Central memory CD4-positive, alpha-beta T cell (primary cell): ENCODE measurements around the gene PRM3.

Experiments
- DNase-seq: peaks from one replicate; pipeline ENCODE4 v3.0.0; 2022

PRM3 gene

DNA sequence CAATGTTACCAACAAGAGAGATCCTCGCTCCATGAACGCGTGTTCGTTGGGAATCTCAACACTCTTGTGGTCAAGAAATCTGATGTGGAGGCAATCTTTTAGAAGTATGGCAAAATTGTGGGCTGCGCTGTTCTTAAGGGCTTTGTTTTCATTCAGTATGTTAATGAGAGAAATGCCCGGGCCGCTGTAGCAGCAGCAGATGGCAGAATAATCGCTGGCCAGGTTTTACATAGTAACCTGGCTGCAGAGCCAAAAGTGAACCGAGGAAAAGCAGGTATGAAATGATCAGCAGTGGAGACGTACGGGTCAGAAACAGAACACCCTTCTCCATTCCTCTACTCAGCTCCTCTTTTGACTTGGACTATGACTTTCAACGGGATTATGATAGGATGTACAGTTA is 30.8 kb downstream of the PRM3 start:
- no peak for DNase-seq

DNA sequence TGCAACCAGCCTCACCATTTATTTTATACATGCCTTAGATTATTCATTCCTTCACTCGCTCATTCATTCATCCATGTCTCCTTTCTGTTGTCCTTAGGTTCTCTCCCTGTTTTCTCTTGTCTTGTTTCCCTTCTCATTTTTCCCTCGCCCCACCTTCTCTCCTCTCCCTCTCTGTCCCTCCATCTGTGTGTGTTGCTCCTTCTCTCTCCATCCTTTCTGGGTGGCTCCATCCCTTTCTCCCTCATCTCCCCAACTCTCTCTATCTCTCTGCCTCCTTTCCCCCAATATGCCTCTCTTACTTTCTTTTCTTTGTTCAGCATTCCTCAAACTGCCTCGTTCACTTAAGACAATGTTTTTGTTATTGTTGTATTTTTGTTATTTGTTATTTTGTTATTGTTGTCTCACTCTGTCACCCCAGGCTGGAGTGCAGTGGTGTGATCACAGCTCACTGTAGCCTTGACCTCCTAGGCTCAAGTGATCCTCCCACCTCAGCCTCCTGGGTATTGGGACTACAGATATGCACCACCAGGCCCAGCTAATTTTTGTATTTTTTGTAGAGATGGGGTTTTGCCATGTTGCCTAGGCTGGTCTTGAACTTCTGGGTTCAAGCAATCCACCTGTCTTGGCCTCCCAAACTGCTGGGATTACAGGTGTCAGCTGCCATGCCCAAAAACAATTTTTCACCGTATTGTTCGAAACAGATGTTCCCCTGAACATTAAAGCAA is 31.8 kb downstream of the PRM3 start:
- DNase-seq: no peak

DNA sequence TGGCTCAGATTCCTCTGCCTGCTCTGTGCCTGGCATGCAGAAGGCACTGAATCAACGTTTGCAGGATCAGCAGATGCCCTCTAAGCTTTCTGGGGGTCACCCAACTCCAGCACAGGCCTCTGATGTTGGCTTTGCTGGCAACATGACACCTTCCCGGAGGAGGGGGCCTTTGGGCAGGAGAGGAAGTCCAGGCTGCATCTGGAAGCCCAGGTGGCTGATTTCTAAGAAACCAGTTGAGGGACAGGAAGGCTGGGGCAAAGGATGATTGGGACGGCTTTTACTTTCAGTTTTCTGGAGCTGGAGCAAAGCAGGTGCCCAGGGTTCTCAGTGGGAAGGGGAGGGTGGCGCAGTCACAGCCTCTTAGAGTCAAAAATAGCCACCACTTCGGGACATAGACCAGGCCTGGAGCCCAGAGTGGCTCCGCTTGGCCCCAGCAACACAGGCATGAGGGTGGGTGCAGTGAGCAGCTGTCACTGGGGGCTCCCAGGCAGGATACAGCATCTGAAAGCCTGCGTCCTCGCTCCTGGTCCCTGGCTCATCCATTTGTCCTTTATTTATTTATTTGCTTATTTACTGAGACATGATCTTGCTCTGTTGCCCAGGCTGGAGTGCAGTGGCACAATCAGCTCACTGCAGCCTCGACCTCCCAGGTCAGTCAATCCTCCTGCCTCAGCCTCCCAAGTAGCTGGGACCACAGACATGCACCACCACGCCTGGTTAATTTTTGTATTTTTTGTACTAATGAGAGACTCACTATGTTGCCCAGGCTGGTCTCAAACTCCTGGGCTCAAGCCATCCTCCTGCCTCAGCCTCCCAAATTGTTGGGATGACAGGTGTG is 32.6 kb downstream of the PRM3 start:
- no peak for DNase-seq

DNA sequence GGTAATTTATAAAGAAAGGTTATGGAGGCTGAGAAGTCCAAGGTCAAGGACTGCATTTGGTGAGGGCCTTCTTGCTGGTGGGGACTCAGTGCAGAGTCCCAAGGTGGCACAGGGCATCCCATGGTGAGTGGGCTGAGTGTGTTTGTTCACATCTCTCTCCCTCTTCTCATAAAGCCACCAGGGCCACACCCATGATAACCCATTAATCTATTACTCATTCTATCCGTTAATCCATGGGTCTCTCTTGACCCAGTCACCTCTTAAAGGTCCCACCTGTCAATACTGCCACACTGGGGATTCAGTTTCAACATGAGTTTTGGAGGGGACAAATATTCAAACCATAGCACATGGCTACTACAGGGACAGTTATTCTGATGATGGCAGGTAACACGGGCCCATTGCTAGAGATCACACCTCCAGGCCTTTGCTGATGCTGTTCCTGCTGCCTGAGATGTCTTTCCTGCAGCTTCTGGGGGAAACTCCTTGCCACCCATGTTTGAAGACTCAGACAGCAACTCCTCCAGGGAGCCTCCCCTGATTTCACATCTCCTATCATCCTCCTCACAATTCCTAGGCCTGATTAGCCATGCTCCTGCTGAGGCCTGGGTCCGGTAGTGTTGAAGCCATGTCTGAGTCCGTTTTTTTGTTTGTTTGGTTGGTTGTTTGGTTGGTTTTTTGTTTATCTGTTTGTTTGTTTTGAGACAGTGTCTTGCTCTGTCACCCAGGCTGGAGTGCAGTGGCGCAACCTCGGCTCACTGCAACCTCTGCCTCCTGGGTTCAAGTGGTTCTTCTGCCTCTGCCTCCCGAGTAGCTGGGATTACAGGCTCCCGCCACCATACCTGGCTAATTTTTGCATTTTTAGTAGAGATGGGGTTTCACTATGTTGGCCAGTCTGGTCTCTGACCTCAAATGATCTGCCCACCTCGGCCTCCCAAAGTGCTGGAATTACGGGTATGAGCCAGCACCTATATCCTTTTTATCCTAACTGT is 33.5 kb downstream of the PRM3 start:
- DNase-seq: no peak

DNA sequence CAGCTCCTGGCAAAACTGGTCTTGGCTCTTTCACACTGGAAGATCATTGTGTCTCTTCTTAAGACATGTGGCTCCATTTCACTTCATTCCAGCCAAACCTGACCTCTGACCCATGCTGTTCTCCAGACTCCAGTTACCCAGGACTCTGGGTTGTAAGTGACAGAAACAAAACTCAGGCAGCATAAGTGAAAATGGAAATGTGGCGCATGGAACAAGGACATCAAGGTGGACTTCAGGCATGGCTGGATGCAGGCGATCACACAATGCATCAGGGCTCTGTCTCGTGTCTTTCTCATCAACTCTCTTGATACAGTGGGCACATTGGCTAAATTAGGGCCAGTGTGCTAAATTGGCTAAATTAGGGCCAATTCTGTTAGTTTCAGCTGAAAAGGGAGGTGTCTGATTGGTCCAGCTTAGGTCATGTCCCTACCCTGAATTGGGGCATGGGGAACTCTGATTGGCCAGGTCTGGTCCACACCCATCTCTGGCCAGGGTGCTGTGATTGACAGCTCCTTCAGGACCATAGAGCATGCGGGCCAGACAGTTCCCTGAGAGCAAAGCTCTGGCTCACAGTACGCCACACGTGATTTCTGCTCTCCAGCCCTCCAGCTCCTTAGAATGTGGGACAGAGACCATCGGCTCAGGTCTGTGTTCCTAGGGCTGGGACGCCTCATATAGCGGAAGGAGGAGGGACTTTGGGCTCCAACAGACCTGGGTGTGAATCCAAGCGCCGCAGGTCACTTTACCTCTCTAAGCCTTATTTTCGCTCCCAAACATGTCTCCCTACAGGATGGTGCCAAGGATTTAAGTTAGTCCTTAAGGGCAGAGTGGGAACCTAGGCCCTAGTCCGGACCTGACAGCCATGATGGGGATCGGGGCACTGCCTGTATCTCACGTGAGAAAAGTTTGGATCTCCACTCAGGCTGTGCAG is 34.9 kb downstream of the PRM3 start:
- DNase-seq: no peak

DNA sequence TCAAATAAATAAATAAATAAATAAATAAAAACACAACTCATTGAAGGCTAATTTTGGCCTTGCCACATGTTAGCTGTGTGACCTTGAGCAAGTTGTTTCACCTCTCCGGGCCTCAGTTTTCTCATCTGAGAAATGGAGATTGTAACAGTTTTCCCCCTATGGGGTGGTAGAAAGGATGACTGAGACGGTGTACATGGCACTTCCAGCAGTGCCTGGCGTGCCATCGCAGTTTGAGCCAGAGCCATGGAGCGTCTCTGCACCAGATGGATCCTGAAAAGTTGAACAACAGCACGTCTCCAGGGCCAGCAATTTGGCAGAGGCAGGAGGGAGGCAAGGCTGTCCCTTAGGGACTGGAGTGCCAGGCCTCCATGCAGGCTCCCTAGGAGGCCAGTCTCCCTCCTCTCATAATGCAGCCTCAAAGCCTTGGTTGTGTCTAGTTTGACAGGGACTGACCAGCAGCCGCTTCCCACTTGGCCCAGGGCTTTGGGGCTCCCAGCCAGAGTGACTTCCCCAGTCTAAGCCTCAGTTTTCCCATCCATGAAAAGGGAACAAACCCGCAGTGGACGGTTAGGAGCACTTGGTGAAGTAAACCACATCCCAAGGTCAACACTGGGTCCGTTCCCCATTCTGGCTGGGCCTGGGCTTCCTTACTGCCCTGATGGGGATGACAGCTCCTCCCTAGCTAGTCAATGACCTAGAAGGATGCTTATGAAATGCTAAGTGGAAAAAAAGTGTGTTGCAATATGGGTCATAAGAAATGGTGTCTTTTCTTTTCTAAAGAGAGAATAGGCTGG is 36.8 kb downstream of the PRM3 start:
- no peak for DNase-seq

DNA sequence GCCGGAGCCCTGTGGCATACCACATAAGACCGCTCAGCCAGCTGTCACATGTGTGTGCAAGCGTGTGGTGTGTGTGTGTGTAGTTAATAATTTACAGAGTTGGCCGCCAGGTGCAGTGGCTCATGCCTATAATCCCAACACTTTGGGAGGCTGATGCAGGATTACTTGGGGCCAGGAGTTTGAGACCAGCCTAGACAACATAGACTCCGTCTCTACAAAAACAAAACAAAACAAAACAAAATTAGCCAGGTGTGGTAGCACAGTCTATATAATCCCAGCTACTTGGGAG is 37.8 kb downstream of the PRM3 start:
- no peak for DNase-seq

DNA sequence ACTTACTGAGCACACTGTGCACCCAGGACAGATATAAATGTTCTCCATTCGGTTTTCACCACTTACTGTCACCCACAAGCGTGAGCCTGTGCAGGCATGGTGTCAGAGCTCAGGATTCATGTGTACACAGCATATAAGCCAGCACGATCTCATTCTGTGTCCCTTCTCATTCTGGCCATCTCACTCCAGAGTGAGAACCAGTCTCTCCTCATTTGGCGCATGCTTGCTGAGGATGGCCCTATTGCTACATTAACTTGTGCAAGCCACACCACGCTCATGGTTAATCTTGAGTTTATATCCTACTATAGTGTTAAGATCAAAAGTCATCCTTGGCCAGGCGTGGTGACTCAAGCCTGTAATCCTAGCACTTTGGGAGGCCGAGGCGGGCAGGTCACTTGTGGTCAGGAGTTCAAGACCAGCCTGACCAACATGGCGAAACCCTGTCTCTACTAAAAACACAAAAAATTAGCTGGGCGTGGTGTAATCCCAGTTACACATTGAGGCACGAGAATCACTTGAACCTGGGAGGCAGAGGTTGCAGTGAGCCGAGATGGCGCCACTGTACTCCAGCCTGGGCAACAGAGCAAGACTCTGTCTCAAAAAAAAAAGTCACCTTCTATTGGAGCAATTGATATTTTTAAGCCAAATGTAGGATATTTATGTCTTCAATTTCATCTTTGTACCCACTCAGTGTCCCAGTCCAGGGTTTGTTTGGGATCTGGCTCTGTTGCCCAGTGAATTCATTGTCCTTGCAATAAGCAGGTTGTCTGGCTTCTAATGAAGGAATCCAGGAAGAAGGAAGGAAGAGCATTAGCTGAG is 38.3 kb downstream of the PRM3 start:
- no peak for DNase-seq

DNA sequence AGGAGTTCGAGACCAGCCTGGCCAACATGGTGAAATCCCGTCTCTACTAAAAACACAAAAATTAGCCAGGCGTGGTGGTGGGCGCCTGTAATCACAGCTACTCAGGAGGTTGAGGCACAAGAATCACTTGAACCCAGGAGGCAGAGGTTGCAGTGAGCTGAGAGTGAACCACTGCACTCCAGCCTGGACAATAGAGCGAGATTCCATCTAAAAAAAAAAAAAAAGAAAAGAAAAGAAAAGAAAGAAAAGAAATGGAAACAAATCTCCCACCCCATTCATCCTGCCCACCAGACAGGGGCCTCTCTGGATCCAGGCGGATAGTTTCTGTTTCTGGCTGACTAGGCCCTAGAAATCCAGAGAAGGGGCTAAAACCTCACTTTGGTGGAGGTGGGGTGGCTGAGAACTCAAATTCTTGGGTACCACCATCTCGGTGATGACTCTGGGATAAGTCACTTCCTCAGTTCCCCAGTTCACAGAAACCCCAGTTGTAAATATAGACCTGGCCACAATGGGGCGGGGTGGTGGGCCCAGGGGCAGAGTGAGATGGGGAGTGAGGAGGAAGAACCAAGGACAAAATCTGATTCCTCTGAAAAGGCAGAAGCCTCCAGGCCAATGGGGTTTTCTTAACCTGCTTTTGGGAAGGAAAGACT is 39.6 kb downstream of the PRM3 start:
- no peak for DNase-seq

DNA sequence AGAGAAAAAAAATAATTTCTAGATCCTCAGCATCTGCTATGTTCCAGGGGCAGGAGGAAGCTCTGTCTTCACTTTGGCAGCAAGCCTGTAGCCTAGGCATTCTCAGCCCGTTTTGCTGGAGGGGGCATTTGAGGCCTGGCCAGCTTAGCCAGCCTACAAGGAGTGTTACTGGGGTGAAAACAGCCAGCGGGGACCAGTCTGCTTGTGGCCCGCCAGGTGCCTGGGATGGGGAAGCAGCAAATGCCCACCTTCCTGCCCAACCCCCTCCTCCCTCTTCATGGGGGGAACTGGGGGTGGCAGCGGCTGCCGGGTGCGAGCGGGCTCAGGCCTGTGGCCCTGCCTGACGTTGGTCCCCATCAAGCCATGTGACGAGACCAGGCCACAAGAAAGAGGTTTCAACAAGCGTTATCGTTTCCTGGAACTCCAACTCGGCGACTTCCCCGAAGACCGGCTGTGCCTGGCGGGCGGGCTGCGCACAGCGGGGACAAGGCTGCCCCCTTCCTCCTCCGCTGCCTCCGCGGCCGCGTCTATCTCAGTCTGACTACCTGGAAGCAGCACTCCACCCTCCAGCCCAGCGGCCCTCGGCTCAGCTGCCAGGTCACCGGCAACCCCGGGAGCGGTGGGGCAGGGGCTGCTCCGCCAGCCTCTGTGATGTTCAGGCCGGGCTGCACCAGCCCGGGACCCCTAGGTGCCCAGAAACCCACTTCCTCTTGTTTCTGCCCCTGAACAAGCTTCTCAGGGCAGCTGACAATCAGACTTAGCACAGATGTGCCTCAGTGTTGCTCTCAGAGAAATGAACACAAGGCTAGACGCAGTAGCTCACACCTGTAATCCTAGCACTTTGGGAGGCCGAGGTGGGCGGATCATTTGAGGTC is 40.3 kb downstream of the PRM3 start:
- DNase-seq: peak; percentile 87

DNA sequence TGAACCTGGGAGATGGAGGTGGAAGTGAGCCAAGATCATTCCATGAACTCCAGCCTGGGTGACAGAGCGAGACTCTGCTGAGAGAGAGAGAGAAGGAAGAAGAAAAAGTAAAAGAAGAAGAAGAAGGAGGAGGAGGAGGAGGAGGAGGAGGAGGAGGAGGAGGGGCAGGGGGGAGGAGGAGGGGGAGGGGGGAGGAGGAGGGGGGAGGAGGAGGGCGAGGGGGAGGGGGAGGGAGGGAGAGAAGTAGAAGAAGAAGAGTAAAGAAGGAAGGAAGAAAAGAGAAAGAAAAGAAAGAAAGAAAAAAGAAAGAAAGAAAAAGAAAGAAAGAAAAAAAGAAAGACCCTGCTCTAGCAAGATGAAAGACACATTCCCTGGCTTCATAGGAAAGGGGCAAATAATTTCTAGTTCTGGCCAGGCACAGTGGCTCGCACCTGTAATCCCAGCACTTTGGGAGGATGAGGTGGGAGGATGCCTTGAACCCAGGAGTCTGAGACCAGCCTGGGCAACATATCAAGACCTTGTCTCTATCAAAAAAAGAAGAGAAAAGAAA is 41.1 kb downstream of the PRM3 start:
- DNase-seq: no peak

DNA sequence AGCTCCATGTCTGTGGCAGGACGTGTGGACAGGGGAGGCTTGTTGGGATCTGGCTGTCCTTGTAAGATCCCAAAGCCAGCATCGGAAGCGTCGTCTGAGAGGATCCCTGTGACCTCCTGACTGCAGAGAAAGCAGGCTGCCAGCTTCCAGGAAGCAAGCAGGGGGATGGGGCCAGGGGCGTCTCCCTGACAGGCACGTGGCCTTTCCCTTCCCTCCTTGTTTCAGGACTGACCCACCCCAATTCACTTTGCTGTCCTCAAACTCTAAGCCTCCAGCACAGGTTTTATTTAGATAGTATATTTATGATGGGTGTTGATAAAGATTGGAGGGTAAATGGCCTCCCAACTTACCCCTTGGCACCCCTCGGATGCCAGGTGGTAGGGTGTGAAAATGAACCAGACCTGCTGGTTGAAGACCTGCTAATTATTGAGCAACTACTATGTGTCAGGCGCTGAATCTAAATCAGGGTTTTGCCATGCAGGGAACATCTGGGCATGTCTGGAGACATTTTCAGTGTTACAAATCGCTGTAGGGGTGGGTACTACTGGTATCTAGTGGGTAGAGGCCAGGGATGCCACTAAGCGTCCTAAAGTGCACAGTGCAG is 42.0 kb downstream of the PRM3 start:
- no peak for DNase-seq

DNA sequence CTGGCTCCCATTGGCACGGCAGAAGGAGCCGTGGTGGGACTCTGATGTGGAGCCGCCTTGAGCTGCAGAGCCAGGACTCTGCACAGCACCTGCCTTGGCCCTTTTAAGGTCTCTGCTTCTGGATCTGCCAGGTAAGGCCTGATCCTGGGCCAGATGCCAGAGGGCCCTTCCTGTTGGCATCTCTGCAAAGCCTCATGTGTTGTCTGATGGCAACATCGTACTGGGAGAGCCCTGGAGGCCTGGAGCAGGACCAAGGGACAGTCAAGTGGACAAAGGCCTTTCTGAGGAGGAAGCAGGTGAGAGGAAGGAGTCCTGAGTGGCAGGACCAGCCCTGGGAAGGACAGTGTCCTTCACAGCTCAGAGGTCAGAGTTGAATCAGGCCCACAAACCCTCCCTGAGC is 43.5 kb downstream of the PRM3 start:
- DNase-seq: no peak

DNA sequence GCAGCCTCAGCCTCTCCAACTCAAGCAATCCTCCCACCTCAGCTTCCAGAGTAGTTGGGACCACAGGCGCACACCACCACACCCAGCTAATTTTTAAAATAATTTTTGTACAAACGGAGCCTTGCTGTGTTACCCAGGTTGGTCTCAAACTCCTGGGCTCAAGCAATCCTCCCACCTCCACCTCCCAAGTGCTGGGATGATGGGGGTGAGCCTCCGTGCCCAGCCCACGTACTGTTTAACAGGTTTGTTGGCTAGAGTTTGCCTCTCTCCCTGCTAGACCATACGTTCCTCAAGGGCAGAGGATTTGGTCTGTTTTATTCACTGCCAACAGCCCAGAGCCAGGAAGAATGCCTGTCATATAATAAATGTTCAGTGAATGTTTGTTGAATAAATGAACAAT is 44.0 kb downstream of the PRM3 start:
- DNase-seq: no peak

DNA sequence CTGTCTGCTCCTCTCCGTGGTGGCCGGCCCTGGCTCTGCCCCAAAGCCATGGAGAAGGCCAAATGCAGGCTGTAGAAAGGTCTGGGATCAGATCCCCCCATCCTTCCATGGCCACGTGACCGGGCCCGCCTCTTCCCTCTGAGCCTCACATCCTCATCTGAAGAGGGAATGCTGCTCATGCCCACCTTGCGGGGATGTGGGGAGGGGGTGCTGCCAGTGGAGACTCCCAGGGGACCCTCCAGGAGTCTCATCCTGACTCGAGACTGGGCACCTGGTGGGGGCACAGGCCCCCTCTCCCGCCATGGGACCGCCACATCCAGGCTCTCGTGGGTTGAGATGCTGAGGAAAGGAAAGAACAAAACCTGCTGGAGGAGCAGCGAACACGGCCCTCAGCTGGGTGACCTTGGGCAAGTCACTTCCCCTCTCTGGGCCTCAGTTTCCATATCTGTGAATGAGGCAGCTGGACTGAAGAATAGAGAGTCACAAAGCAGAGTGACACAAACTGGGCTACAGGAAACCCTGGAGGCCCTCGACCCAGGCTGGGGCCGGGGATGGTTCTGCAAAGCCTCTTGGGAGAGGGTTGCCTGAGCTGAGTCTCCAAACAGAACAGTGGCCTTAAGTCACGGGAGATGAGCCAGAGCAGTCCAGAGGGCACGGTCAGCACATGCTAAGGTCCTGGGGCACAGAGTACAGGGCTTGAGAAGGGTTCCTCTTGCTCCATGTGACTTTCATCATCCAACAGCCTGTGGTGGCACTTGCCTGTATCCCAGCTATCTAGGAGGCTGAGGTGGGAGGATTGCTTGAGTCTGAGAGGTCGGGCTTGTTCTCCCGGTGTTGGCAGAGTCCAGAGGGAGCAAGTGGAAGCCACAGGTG is 47.5 kb downstream of the PRM3 start:
- DNase-seq: no peak

DNA sequence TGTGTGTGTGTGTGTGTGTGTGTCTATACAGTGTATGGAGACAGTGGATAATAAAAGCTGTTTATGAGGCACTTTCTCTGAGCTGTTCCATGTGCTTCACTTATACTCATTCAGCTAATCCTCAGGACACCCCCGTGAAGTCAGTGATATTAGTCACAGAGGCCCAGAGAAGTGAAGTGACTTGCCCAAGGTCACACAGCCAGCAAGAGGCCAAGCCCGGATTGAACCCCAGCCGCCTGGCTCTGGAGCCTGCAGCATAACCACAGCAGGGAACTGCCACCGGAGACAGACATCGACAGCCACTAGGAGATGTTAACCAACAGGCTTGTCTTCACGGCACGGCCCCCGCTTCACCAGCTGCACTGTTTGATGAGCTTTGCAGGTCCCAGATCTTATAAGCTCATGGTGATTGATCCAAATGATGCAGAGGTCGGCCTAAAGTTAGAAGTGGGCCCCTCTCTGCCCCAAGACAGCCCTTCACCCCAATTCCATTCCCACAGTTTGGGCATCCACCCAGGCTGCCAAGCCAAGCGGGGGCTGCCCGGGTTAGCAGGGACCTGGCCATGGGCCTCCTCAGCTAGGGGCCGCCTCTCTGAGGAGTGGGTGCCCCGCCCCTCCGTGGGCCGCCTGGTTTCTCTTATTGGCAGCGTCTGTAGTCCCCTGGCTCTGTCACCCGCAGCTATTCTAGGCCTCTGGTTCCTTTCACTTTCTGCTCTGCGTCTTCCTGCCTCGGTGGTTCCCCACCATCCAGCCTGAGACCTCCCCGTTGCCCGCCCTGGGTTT is 48.3 kb downstream of the PRM3 start:
- peak; percentile 84 for DNase-seq
